GM19452 (cell line): ENCODE data around the gene SHC3.

ENCODE experiments used
- ATAC-seq: cut with Tn5 transposase; IDR thresholded peaks from one replicate; pipeline ENCODE4 v1.9.1; 2021; ENCODE audit not compliant: unreplicated experiment

SHC3 gene

DNA sequence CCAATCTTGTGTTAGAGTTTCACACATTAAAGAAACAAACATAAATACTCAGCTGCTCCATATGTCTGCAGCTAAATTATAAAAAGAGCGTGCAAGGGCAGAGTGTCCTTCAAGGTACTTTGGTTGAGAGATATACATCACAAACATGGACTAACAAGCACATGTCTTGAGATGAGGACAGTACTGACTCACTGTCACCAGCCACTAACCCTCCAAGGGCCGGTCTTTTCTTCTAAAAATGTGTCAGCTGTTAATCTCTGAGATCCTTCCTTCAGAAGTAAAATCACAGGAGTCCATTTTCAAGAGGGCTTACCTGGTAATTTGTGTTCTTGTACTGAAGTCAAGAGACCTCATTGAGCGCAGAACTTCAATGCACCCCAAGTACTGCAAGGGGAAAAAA is 66.4 kb downstream of the SHC3 start:
- no peak for ATAC-seq

DNA sequence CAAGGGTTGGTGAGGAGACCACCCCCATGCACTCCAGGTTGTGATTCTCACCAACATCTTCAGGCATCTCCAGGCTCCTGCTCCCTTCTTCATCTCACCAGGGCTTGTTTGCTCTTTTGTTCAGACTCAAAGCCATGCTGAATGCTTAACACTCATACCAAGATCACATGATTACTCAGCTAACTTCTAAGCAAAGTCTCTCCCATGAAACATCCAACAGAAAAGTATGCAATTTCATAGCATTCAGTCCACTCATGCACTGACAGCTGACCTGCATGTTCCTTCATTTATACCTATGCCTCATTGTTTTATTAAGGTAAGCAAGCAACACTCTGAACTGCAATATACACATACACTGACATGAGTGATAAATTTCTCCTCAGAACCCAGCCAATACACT is 69.0 kb downstream of the SHC3 start:
- no peak for ATAC-seq

DNA sequence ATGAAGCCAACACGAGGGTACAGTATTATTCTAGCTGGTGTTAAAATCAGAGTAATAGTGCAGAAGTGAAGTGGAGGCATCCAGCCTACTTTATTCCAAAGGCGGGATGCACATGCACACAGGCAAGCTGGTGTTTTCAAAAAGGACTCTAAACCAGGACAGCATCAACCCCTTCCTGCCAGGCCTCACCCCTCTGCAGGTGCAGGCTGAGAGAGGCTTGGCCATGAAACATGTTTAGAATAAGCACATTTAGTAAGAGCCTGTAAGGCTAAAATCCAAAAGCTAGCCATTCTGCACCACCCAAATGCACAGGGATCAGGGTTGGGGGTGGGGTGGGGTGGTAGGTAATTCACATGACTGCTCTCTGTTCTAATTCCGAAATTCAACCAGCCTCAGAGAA is 71.2 kb downstream of the SHC3 start:
- ATAC-seq: no peak

DNA sequence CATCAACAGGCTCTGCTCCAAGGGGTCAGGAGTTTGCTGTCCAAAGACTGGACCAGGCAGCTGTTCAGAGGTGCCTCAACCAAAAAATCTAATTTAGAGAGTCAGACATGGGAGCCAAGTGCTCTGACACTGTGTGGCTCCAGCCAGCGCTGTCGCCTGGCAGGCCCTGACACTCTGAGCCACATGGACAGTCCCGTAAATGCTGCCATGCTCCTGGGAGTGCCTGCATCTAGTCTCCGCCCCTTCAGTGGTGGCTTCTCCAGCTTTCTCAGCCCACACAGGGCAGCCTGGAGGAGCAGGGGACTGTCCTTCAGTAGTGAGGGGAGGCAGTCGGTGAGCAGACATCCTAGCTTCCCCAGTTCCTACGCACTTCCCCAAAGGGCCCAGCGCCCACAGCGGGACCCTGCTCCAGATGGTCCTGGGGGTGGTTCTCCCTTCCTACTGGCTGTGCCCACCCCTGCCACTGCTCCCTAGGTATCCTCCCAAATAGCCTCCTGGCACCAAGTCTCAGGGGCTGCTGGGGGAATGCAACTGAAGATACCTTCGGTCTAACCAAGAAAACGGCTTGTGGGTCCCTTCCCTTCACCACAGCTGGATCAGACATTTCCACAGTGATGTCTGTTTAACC is 72.3 kb downstream of the SHC3 start:
- no peak for ATAC-seq

DNA sequence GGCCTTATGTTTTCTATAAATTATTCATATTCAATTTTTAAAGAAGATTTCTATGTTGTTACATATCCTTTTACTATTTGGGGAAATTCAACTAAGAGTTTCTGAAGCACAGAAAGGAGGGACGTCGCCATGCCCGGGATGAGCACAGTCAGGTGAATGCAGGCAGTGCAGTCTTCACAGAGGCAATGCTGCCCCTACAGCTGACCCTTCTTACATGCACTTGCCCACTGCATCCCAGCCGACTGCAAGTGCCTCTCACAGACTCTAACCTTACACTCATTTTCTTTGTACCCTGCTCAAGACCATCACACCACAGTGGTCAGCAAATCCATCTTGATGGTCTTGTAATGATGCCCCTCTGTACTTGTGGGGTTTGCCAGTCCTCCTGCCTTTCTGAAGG is 73.8 kb downstream of the SHC3 start:
- ATAC-seq: no peak

DNA sequence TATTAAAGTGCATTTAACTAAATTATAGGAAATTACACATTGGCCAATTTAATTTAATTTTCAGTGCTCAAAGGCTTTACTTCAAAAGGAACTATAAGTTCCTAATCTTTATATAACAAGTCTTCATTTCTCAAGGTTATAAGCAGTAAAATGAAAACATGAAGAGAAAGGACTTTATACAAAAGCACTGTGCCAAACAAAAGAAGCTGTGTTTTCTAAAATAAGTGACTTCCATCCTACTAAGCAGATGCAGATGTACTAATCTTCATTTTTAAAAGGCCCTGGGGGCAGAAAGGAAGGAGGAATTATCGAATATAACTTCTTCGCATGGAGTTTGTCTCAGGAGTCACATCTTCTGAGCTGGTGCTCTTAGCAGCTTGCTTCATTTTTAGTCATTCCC is 81.4 kb downstream of the SHC3 start:
- no peak for ATAC-seq

DNA sequence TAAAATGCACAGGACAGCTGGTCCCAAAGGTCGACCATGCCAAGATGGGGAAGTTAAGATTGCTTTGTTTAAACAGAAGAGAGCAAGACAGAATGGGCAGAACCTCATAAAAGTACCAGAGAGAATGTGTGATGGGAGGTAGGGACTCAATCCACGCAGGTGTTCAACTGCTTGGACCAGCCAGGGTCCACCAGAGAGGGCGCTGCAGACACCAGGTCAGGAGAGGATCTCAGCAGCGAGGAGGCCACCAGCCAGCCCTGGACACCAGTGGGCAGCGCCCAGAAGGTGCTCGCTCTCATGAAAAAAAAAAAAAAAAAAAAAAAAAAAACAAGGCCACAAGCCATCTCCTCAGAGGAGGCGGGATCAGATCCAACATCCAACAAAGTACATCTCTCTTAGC is 81.8 kb downstream of the SHC3 start:
- no peak for ATAC-seq

DNA sequence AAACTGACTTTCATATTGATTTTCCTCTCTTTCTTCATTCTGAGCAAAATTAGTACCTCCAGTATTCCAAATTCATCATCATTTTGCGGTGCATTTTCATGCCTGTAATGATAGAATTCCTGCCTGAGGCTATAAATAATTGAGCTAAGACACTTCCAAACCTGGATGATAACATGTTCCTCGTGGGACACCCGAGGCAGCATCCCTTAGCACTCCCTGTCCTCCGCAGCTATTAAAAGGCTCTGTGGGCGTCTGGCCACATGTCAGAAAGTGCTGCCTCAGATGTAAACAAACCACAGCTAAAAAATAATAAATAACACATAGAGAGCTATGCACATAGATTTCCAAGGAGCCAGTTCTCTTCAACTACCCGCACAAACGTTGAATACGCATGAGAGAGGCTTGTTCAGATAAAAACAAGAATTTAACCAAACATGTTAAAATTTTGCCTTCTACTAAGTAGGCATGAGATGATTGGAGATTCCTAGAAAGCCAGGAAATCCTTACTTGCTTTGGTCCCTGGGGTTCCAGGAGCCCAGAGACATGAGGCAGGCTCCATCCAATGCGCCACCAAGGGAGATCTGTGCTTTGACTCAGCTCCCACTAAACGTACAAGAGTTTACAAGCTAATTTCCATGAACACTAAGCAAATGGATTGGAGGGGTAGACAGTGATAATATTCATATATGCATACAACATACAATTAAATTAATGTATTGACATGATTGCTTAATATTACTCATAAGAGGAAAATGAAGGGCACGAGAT is 82.7 kb downstream of the SHC3 start:
- no peak for ATAC-seq

DNA sequence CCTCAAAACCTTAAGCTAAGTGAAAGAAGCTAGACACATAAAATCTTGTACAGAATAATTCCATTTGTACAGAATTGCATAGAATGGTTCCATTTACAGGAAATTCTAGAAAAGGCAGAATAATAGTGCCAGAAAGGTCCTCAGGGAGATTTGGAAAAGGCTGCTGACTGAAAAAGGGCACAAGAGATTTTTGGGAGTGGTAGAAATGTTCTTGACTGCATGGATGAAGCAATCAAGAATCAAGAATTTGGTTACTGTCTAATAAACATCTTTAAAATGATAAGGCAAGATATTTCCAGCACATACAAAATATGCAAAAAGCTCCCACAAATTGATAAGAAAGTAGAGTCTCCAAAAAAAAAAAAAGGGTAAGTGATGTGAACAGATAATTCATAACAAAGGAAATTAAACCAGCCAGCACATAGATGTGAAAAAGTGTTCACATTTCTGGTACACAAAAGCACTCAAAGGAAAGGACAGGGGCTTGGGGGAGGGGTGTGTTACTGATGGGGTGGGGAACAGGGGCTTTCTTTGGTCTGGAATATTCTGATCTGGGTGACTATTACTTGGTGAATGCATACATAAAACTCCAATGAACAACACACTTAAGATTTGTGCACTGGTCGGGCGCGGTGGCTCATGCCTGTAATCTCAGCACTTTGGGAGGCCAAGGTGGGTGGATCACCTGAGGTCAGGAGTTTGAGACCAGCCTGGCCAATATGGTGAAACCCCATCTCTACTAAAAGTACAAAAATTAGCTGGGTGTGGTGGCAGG is 85.2 kb downstream of the SHC3 start:
- no peak for ATAC-seq

- no peak for ATAC-seq
These were observed 89.4 kb downstream of the SHC3 start for GRCh38 chr9:89089176-89089575.

DNA sequence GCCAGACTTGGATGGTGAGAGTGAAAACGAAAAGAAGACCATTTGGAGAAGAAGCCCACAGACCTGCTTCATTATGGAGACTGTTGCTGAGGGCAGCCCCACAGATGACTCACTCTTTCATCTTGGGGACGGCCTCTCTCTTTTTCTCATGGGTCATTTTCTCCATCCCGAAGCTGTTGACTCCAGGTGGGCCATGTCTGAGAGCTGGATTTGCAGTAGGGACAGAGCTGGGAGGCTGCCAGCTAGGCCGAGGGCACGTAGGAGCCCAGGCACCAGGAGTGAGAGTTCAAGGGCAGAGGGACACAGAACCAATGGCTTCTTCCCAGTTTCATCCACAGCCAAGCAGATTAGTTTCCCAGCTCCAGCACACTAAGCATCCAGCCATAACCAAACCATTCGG is 95.0 kb downstream of the SHC3 start:
- ATAC-seq: no peak

- no peak for ATAC-seq
These were observed 98.4 kb downstream of the SHC3 start for GRCh38 chr9:89080193-89080592.

DNA sequence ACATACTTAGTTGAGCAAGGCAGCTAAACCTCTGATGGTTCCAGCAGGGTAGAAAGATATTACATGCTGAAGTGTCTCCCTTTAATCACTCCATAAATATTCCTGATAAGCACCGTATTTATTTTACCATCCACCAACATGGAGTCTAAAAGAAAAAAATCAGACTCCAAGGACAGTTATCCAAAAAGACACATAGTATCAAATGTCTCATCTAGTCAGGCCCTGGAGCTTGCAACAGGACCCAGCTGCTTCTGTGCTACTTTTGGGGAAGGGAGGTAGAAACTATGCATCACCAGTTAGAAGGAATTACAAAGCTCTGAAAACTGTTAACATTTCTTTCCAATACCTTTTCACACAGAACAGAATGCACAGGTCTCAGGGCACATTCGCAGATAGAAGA is 99.2 kb downstream of the SHC3 start:
- ATAC-seq: no peak

DNA sequence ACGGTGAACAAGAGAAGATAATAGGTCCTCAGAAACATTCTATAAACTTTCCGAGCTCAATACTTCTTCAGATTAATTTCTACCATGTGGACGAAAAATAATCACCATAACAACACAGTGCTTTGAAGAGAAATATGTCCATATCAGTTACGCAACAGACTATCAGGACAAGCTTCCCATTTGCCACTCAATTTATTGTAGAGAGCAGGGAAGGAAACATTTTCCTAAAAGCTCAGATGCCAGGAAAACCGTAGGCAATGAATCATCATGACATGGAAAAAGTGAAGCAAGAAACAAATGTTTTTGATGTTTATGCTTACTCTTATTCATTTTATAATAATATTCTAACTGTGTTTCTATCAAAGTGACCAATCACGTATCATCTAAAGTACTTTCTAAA is 99.8 kb downstream of the SHC3 start:
- no peak for ATAC-seq

- no peak for ATAC-seq
These were observed 100.2 kb downstream of the SHC3 start for GRCh38 chr9:89078421-89078820.

DNA sequence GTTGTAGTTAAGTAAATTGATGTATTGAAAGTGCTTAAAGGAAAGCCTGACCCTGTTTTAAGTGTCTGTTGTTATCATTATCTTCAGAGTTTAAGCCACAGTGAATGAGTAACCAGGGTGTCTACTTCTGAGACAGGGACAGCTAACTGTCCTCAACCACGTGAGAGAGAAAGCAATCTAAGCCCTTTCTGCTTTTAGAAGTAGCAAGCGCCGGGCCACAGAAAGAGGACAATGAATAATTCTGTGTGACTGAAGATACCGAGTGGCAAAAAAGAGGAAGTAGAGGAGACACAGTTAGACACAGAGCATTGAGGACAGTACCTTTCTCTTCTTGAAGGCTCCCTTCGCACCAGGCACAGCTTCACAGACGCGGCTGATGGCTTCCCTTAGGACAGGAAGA is 101.1 kb downstream of the SHC3 start:
- peak; percentile 83 for ATAC-seq

- no peak for ATAC-seq
These were observed 105.2 kb downstream of the SHC3 start for GRCh38 chr9:89073397-89073796.

DNA sequence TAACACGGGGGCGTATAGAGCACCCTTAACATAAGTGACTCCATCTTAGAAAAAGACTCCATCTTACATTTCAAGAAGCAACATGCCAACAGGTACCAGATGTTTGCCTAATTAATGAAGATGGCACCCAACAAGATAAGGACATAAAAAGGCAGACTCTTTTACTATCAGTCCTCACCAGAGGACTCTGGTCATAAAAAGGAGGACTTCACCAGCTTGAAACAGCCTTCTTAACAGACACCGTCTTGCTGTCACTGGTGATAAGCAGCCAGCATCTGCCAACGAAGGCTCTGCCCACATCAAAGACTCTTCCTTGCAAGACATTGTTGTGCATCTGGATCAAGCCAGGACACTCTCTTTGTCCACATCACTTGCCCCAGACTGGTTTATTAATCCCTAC is 107.0 kb downstream of the SHC3 start:
- ATAC-seq: no peak

GRCh38 chr9:89066835-89067234 is 111.8 kb downstream of the SHC3 start:
- ATAC-seq: no peak

DNA sequence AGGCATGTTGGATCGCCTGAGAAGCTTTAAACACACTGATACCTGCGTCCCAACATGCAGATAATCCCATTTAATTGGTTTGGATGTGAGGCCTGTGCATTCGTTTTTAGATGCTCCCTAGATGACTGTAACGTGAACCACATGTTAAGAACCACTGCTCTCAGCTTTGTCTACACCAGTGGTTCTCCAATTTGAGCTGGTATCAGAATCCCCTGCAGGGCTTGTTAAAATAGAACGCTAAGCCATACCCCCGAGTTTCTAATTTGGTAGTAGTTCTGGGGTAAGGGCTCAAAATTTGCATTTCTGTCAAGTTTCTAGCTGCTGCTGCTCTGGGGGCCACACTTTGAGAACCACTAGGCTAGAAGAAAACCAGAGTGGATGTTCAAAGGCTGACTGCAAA is 112.7 kb downstream of the SHC3 start:
- no peak for ATAC-seq

- ATAC-seq: no peak
These were observed 117.8 kb downstream of the SHC3 start for GRCh38 chr9:89060790-89061189.

DNA sequence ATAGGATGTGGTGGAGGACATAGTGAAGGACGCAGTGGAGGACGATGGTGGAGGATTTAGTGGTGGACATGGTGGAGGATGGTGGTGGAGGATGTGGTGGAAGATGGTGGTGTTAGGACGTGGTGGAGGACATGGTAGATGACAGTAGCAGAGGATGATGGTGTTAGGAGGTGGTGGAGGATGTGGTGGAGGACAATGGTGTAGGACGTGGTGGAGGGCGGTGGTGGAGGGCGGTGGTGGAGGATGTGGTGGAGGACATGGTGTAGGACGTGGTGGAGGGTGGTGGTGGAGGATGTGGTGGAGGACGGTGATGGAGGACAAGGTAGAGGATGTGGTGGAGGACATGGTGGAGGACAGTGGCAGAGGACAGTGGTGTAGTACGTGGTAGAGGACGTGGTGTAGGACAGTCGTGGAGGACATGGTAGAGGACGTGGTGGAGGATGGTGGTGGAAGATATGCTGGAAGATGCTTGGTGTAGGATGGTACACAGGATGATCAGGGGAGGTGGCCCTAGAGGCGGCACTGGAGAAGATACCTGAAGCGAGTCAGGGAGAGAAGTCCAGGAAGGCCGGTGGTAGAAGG is 118.6 kb downstream of the SHC3 start:
- no peak for ATAC-seq
